ENCODE data around the gene SMYD2. TPM values are rescaled to one million over a fixed set of nuclear protein-coding genes. Genes with fewer than 3 reads are reported as not detected.

The SMYD2 gene
- total and polyA plus RNA-seq, 2 donors (not counting 3 experiments of a cell fraction or from before 2014, with no cell fraction given), result 8.0 to 20.9 TPM

GRCh38 chr1:214312530-214313051 is 31.6 kb downstream of the SMYD2 start:
- H3K9me1 ChIP-seq (replicated peaks; ENCODE audit: control insufficient read depth, extremely low read depth, insufficient read depth, low read length), result no peaks in the 10 kb centered on the region
- H3K27me3 ChIP-seq (ENCODE audit: control insufficient read depth in 2 of 2, insufficient read depth in 2 of 2, low read length in 2 of 2), result no peaks in the 10 kb centered on the region
- CTCF ChIA-PET, result interaction anchor here (0.8 to 10.2 kb wide), 4 partner anchors 10 to 51 kb away, joined by 3 to 85 read pairs (median 4); no protein-coding TSS in a partner anchor
- POLR2A ChIA-PET, result no interaction called here
- dilution Hi-C loops (cut with MboI; ENCODE audit: extremely low pct_ligation_motif_present, low sequenced_read_pairs), result no loop called here
- H3K36me3 ChIP-seq (ENCODE audit: control insufficient read depth in 2 of 2, extremely low read depth in 1 of 2, insufficient read depth in 2 of 2, low read length in 2 of 2), result no peaks in the 10 kb centered on the region
- H3K4me1 ChIP-seq (ENCODE audit: control insufficient read depth, extremely low read depth, insufficient read depth, low read length), result no peaks in the 10 kb centered on the region
- H2AFZ ChIP-seq (ENCODE audit: low read depth, low read length), result no peak overlapping the region
- no peaks in the 10 kb centered on the region for H4K20me1 ChIP-seq (replicated peaks; ENCODE audit: control insufficient read depth, extremely low read depth, insufficient read depth, low read length)
- TF ChIP-seq MYC (IDR thresholded peaks at IDR 0.05; ENCODE audit: low read depth, low read length) (no peak), JUN (IDR thresholded peaks at IDR 0.05; ENCODE audit: borderline replicate concordance, insufficient read depth, insufficient read length, low read depth) (no peak), POLR2A (IDR thresholded peaks at IDR 0.05; ENCODE audit: low read depth, low read length) (no peak), EZH2 (IDR thresholded peaks at IDR 0.05; ENCODE audit: borderline replicate concordance, low read depth, low read length, severe bottlenecking) (no peak), POLR2AphosphoS5 (IDR thresholded peaks at IDR 0.05; ENCODE audit: insufficient read depth, low read depth, low read length) (no peak), MAX (IDR thresholded peaks at IDR 0.05; ENCODE audit: insufficient read depth, insufficient read length) (no peak), CTCF (IDR thresholded peaks at IDR 0.05; ENCODE audit: extremely low read depth in 1 of 2, insufficient read depth in 1 of 2, low read depth in 1 of 2, low read length in 2 of 2) (no peak), FOS (IDR thresholded peaks at IDR 0.05; ENCODE audit: borderline replicate concordance, insufficient read depth, low read length) (no peak), GATA2 (IDR thresholded peaks at IDR 0.05; ENCODE audit: insufficient read depth, insufficient read length, low read depth, low read length) (no peak)
- H3K9me3 ChIP-seq (replicated peaks; ENCODE audit: control insufficient read depth, insufficient read depth, low read length), result no peaks in the 10 kb centered on the region
- H3K4me3 ChIP-seq (replicated peaks in 1 of 3; ENCODE audit: insufficient read depth in 1 of 3, low read depth in 1 of 3, low read length in 3 of 3), result no peak overlapping the region
- H3K4me2 ChIP-seq (ENCODE audit: insufficient read depth, low read length), result no peak overlapping the region
- intact Hi-C loops (cut with micrococcal nuclease), result no loop called here
- no peak overlapping the region for H3K9ac ChIP-seq (replicated peaks; ENCODE audit: extremely low read depth, insufficient read depth, low read length)
- BruUV-seq (replicated peaks), result no TSS peak
- DNase-seq (ENCODE audit: low read depth, low spot score), result no peak
- no peaks in the 10 kb centered on the region for H3K79me2 ChIP-seq (ENCODE audit: control insufficient read depth, insufficient read depth, low read length)
- H3K27ac ChIP-seq (ENCODE audit: insufficient read depth, low read depth, low read length), result no peak overlapping the region
- FAIRE-seq, result no peak
